NCI-H1694 treated with DMSO at 0.1 percent for 48 hours (cell line): Measurements from ENCODE around the gene NATD1.

Experiments
- DNase-seq: peaks from one replicate; lab custom pipeline; 2025; lab: John Stamatoyannopoulos, UW

The NATD1 gene, protein sequence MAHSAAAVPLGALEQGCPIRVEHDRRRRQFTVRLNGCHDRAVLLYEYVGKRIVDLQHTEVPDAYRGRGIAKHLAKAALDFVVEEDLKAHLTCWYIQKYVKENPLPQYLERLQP

GRCh38 chr17:21252796-21253645, at the start of gene NATD1:
TSS of gene NATD1 (minus strand) at chr17:21253410. CDS start at chr17:21253264, 146 bp downstream.
- peak; percentile 50 for DNase-seq

- no peak for DNase-seq
Observed at GRCh38 chr17:21301593-21302550, 48.7 kb upstream of the NATD1 start.

DNA sequence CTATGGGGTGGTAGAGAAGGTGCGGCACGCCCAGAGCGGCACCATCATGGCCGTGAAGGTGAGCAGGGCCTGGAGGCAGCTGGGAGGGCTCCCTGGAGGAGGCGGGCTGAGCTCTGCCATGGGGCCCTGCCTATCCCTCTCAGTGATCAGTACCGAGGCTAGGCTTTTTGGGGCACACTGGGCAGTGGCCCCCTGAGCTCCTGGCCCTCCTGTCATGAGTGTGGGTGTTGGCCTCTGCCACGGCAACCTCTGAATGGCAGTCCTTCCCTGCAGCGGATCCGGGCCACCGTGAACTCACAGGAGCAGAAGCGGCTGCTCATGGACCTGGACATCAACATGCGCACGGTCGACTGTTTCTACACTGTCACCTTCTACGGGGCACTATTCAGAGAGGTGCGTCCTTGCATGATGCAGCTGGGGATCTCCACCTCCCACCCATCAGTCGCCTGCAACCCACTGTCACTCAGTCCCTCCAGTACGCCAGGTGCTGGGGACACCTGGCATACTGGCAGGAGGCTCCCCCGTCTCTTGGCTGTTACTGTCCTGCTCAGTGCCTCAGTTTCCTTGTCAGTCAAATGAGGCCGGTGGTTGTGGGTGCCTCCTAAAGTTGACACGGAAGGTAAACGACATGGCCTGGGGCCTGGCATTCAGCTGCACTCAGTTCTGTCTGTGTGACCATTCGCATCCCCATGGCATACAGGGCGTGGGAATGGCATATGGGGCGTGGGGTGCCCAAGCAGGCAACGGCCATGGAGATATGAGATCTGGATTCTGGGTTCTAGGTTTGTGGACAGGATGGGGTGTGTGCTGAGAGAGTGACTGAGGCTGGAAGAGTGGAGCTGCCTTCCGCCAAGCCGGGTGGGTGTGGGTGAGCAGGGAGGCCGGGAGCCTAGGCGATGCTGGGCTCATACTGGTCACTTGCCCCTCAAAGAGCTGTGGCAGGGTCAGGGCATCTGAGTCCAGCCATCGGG, 47.7 kb upstream of the NATD1 start:
- no peak for DNase-seq

- peak; percentile 79 for DNase-seq
Observed at GRCh38 chr17:21299981-21300600, 46.9 kb upstream of the NATD1 start.

DNA sequence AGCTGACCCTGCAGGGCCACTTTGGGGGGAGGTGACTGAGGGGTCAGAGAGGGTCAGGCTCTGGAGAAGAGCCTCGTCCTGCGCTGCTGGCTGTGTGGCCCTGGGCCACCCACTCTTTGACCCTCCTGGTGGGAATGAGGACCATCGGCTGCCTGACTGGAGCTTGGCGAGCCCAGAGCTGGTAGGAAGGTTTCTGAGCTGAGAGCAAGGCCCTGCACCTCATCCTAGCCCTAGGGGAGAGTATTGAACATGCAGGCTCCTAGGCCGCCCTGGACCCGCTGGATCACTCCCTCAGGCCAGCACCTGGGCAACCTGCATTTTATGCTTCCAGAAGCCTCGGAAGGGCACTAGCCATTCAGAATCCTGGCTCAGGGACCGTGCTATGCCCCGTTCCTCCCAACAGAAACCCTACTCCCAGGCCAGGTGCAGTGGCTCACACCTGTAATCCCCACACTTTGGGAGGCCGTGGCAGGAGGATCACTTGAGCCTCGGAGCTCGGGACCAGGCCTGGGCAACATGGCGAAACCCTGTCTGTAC, 45.8 kb upstream of the NATD1 start:
- DNase-seq, result no peak

GRCh38 chr17:21298056-21298982, 45.1 kb upstream of the NATD1 start:
- no peak for DNase-seq

- DNase-seq, result no peak
Observed at GRCh38 chr17:21297597-21297996, 44.4 kb upstream of the NATD1 start.

GRCh38 chr17:21297026-21297520, 43.9 kb upstream of the NATD1 start:
- peak; percentile 35 for DNase-seq

GRCh38 chr17:21296097-21297025, 43.2 kb upstream of the NATD1 start:
- DNase-seq, result peak; percentile 52

DNA sequence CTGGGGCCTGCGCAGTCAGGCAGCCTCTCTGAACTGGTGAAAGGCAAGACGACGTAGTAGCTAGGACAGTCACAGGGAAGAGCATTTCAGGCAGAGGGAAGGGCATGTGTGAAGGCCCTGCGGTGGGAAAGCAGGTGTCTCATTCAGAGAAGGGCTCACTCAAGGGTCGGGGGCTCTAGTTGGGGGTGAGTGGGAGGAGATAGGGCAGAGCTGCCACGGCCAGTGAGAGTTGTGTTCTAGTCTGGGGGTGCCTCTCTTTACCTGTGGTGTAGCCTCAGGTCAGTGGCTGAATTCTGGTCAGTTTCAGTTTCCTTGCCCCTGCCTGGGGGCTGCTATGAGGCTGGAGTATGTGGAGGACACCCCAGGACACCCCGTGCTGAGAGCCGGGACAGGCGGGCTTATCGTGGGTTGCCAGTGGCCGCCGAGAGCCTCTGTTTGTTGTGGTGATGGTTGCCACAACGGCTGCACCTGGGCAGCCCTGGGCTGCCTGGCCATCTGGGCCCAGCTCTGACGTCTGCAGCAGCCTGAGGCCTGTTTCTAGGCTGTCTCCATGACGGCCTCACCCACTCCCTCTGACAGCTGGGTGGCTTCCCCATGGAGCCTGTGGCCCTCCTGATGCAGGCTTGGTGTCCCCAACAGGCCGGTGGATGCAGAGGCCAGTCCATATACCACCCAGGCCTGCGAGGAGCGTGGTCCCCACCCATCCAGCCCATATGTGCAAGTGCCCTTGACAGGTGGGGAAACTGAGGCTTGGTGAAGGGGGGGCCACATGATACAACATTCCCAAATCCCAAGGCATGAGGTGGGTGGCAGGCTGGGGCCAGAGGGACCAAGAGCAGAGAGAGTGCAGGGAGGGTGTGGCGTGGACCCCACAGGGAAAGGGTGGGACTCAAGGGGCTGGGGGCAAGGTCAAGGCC, 42.1 kb upstream of the NATD1 start:
- DNase-seq, result no peak

GRCh38 chr17:21294321-21295035, 41.3 kb upstream of the NATD1 start:
- DNase-seq, result no peak

DNA sequence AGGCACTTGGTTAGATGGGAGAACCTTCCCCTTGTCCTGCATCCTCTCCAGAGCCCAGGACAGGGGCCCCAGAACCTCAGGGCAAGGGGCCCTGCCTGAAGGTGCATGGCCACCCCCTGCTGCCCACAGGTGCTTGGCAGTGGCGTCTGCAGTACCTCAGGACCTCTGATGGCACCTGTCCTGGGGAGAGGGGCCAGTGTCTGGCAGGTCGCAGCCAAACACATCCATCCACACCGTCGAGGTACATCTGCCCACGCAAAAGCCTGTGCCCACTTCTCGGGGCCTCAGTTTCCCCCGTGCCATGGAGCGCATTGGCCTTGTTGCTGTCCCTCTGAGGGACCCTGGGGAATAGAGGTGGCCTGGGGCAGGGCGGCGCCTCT, 40.6 kb upstream of the NATD1 start:
- no peak for DNase-seq

- DNase-seq, result no peak
Observed at GRCh38 chr17:21292867-21293830, 39.9 kb upstream of the NATD1 start.

DNA sequence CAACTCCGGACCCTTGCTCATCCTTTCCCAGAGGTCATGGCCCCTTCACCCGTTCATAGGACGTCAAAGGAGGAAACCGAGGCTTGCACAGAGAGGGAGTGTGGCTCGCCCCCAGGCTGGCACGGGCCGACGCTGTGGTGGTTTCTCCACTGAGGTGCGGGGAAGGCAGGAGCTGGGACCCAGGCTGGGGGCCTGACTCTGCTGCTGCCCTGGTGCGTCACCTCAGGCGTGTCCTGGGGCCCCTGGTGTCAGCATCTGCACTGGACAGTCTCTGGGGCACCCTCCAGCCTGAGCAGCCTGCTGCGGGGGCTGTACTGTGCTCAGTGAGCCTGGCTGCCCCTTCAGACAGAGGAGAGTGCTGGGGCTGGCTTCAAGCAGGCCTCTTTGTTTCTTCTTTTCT, 38.7 kb upstream of the NATD1 start:
- no peak for DNase-seq

- DNase-seq, result no peak
Observed at GRCh38 chr17:21291357-21291756, 38.1 kb upstream of the NATD1 start.
